CD4-positive, alpha-beta T cell (primary cell): ENCODE data around the gene NEK5. TPM values are rescaled to one million over a fixed set of nuclear protein-coding genes. Genes with fewer than 3 reads are reported as not detected.

Experiments used
- ATAC-seq: fragments of 200-7000 bp; cut with Tn5 transposase; one replicate; pipeline ENCODE4 v1.10.0; 2022; ENCODE audit warnings: mild to moderate bottlenecking; ENCODE audit not compliant: poor library complexity
- CTCF ChIA-PET: fragments of 350-600 bp; sonication (Branson Sonifier 250); formaldehyde crosslinking; loops from one replicate; lab custom pipeline; 2021; ENCODE audit warnings: antibody characterized with exemption, inconsistent platforms; lab: Charles Lee
- POLR2A ChIA-PET: fragments of 350-600 bp; sonication (Branson Sonifier 250); formaldehyde crosslinking; loops from one replicate; lab custom pipeline; 2021; ENCODE audit warnings: antibody characterized with exemption, inconsistent platforms; lab: Charles Lee
- DNase-seq, 14 experiments: peaks; one replicate each; pipeline ENCODE4 v3.0.0-alpha.2; 2013 to 2020; ENCODE audit warnings: mixed read lengths in 2 of 14
- H3K27ac ChIP-seq, 2 donors: one replicate each; pipeline versions ENCODE4 v1.5.1 to v1.7.0; 2013; ENCODE audit warnings: low read length in 2 of 2, low read depth in 1 of 2, mild to moderate bottlenecking in 1 of 2
- H3K27me3 ChIP-seq, 2 experiments: 1 replicate in 1 of 2; 2 replicates in 1 of 2; pipeline versions ENCODE4 v1.6.1 to v1.7.0; 2013; ENCODE audit warnings: low read length in 2 of 2, control low read depth in 1 of 2, mild to moderate bottlenecking in 1 of 2, moderate library complexity in 1 of 2; ENCODE audit not compliant: insufficient read depth in 2 of 2, control insufficient read depth in 1 of 2
- H3K36me3 ChIP-seq: one replicate; pipeline ENCODE4 v1.6.1; 2013; ENCODE audit warnings: low read length, control low read depth; ENCODE audit not compliant: insufficient read depth
- H3K4me1 ChIP-seq: one replicate; pipeline ENCODE4 v1.6.1; 2013; ENCODE audit warnings: low read length, control low read depth; ENCODE audit not compliant: insufficient read depth
- H3K4me3 ChIP-seq: one replicate; pipeline ENCODE4 v1.5.1; 2013; ENCODE audit warnings: mild to moderate bottlenecking, low read length, moderate library complexity
- H3K9me3 ChIP-seq, 2 experiments: 1 replicate in 1 of 2; 2 replicates in 1 of 2; pipeline versions ENCODE4 v1.6.1 to v1.7.0; 2013; ENCODE audit warnings: low read length in 2 of 2, mild to moderate bottlenecking in 2 of 2, control low read depth in 1 of 2, moderate library complexity in 1 of 2; ENCODE audit not compliant: control insufficient read depth in 1 of 2, insufficient read depth in 1 of 2
- H3K27ac Mint-ChIP-seq: one replicate; pipeline ENCODE4 v1.8.0; 2020; ENCODE audit warnings: mixed read lengths
- H3K27me3 Mint-ChIP-seq: one replicate; pipeline ENCODE4 v1.8.0; 2021; ENCODE audit warnings: mixed read lengths
- H3K36me3 Mint-ChIP-seq: one replicate; pipeline ENCODE4 v1.8.0; 2021; ENCODE audit warnings: low read depth, mixed read lengths
- H3K4me1 Mint-ChIP-seq: one replicate; pipeline ENCODE4 v1.8.0; 2021; ENCODE audit warnings: low read depth, mixed read lengths
- H3K4me3 Mint-ChIP-seq: one replicate; pipeline ENCODE4 v1.8.0; 2020; ENCODE audit warnings: mild to moderate bottlenecking, mixed read lengths
- H3K9me3 Mint-ChIP-seq: one replicate; pipeline ENCODE4 v1.8.0; 2020; ENCODE audit warnings: mixed read lengths
- CTCF ChIP-seq: fragments of 200-600 bp; IDR thresholded peaks from one replicate; pipeline ENCODE4 v1.8.0; 2022; ENCODE audit warnings: antibody characterized with exemption, mild to moderate bottlenecking
- intact Hi-C, 2 experiments: fragments of 100-400 bp; cut with DNase I in 1 of 2; cut with micrococcal nuclease in 1 of 2; formaldehyde crosslinking; loops; one replicate each; pipeline versions ENCODE4 v1.15.1 to v1.9.0; 2023 to 2025; cut with DNase I, micrococcal nuclease
- total RNA-seq, 174 experiments: library from RNA in 2 of 174; stranded (reverse) in 2 of 174; gene quantifications; one replicate each; pipeline ENCODE4 v1.2.3 and lab custom pipeline; 2021 to 2026

Gene NEK5
- total RNA-seq, 2 experiments from 2014 or later, result 0.08 TPM; not detected in 1

- Mint-ChIP-seq H3K4me1 (no peaks in the 10 kb centered on the region), H3K27me3 (no peaks in the 10 kb centered on the region), H3K27ac (no peak overlapping the region), H3K9me3 (peaks cover 8% of the 10 kb centered on the region), H3K36me3 (peaks cover 12% of the 10 kb centered on the region), H3K4me3 (no peak overlapping the region)
- ChIA-PET POLR2A (interaction anchor here (0.5 kb wide), 1 partner anchor 43 kb away, joined by 3 read pairs; no protein-coding TSS in a partner anchor), CTCF (no interaction called here)
- ATAC-seq, result no peak
- Histone ChIP-seq H3K9me3 (peaks cover 4 to 5% of the 10 kb centered on the region in 2 experiments), H3K4me1 (no peaks in the 10 kb centered on the region), H3K4me3 (no peak overlapping the region), H3K27me3 (no peaks in the 10 kb centered on the region), H3K36me3 (no peaks in the 10 kb centered on the region), H3K27ac (no peak overlapping the region)
- intact Hi-C loops, result no loop called here
- no peak for DNase-seq
- TF ChIP-seq CTCF, result no peak
These were observed 81.4 kb downstream of the NEK5 start for GRCh38 chr13:52047463-52047862.

GRCh38 chr13:52043675-52044074 is 85.2 kb downstream of the NEK5 start:
- no peak for ATAC-seq
- DNase-seq, result no peak
- no peak for TF ChIP-seq CTCF
- Mint-ChIP-seq H3K9me3 (peaks cover 8% of the 10 kb centered on the region), H3K27me3 (no peaks in the 10 kb centered on the region), H3K4me1 (no peaks in the 10 kb centered on the region), H3K27ac (no peak overlapping the region), H3K4me3 (no peak overlapping the region), H3K36me3 (peaks cover 27% of the 10 kb centered on the region)
- POLR2A ChIA-PET, result no interaction called here
- H3K4me3 ChIP-seq, result no peak overlapping the region
- peaks cover 5% of the 10 kb centered on the region in 2 experiments for H3K9me3 ChIP-seq
- H3K36me3 ChIP-seq, result no peaks in the 10 kb centered on the region
- no peaks in the 10 kb centered on the region for H3K4me1 ChIP-seq
- no peaks in the 10 kb centered on the region for H3K27me3 ChIP-seq
- CTCF ChIA-PET, result no interaction called here
- intact Hi-C loops, result no loop called here
- no peak overlapping the region for H3K27ac ChIP-seq

GRCh38 chr13:52036037-52036436 is 92.8 kb downstream of the NEK5 start:
- H3K4me3 Mint-ChIP-seq, result no peak overlapping the region
- Histone ChIP-seq H3K36me3 (no peaks in the 10 kb centered on the region), H3K4me3 (no peak overlapping the region), H3K27ac (no peak overlapping the region), H3K27me3 (no peaks in the 10 kb centered on the region), H3K4me1 (no peaks in the 10 kb centered on the region), H3K9me3 (no peaks in the 10 kb centered on the region)
- ATAC-seq (no peak), DNase-seq (no peak)
- ChIA-PET POLR2A (no interaction called here), CTCF (no interaction called here)
- peaks cover 3% of the 10 kb centered on the region for H3K9me3 Mint-ChIP-seq
- peaks cover 5% of the 10 kb centered on the region for H3K4me1 Mint-ChIP-seq
- H3K27ac Mint-ChIP-seq, result no peak overlapping the region
- peaks cover 30% of the 10 kb centered on the region for H3K36me3 Mint-ChIP-seq
- intact Hi-C loops, result no loop called here
- no peaks in the 10 kb centered on the region for H3K27me3 Mint-ChIP-seq
- TF ChIP-seq CTCF, result no peak
